Liver (tissue), 3 donors: ENCODE measurements around the gene ARL3.

Source experiments
- JUND ChIP-seq, 2 donors: IDR thresholded peaks; 2 replicates each; pipeline ENCODE4 v1.6.1; 2016; ENCODE audit warnings: antibody characterized with exemption in 2 of 2
- RAD21 ChIP-seq, 2 donors: IDR thresholded peaks; 2 replicates each; pipeline ENCODE4 v1.6.1; 2016; ENCODE audit warnings: antibody characterized with exemption in 2 of 2, mild to moderate bottlenecking in 2 of 2
- SP1 ChIP-seq: IDR thresholded peaks from 2 replicates; pipeline ENCODE4 v1.6.1; 2018; ENCODE audit warnings: antibody characterized with exemption, mild to moderate bottlenecking
- TAF1 ChIP-seq: conservative IDR thresholded peaks from 2 replicates; pipeline ENCODE4 v1.6.1; 2016; ENCODE audit warnings: antibody characterized with exemption, mild to moderate bottlenecking
- YY1 ChIP-seq: IDR thresholded peaks from 2 replicates; pipeline ENCODE4 v1.6.1; 2016; ENCODE audit warnings: antibody characterized with exemption, mild to moderate bottlenecking
- TF ChIP-seq, protein P1 (sequence below): fragments of 150-350 bp; IDR thresholded peaks from 2 replicates; pipeline ENCODE4 v1.5.1; 2017; ENCODE audit warnings: improper control_type of control experiment, low read depth, low read length; ENCODE audit not compliant: missing input control
- TF ChIP-seq, protein P2 (sequence below): IDR thresholded peaks from 2 replicates; pipeline ENCODE4 v1.6.1; 2016; ENCODE audit warnings: antibody characterized with exemption, mild to moderate bottlenecking
- TF ChIP-seq, protein P3 (sequence below): IDR thresholded peaks from 2 replicates; pipeline ENCODE4 v1.6.1; 2016; ENCODE audit warnings: antibody characterized with exemption
- TF ChIP-seq, protein P4 (sequence below): IDR thresholded peaks from 2 replicates; pipeline ENCODE4 v1.6.1; 2016; ENCODE audit warnings: antibody characterized with exemption
- donor health status: healthy.
- donor health status: healthy.

DNA sequence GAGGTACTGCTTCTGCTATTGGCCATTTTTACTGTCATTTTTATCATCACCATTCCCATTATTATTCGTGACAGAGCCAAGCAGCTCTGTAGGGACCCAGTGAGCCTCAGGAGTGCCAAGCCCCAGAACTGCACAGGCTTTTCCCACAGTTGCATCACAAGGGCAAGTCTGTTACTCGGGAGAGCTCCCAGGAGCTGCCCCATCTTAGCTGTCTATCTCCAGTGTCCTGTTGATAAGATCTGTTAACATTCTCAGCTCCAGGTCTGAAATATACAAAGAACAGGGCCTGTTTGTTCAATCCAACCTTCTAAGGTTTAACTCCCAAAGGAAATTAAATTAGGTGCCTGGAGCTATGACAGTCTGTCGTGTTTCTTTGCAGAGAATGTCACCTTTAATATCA lies 90.1 kb downstream of the ARL3 start:
- TF ChIP-seq, protein P1, sequence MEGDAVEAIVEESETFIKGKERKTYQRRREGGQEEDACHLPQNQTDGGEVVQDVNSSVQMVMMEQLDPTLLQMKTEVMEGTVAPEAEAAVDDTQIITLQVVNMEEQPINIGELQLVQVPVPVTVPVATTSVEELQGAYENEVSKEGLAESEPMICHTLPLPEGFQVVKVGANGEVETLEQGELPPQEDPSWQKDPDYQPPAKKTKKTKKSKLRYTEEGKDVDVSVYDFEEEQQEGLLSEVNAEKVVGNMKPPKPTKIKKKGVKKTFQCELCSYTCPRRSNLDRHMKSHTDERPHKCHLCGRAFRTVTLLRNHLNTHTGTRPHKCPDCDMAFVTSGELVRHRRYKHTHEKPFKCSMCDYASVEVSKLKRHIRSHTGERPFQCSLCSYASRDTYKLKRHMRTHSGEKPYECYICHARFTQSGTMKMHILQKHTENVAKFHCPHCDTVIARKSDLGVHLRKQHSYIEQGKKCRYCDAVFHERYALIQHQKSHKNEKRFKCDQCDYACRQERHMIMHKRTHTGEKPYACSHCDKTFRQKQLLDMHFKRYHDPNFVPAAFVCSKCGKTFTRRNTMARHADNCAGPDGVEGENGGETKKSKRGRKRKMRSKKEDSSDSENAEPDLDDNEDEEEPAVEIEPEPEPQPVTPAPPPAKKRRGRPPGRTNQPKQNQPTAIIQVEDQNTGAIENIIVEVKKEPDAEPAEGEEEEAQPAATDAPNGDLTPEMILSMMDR = no peak
- TF ChIP-seq RAD21 (IDR thresholded peaks at IDR 0.05) = no peak
- TF ChIP-seq TAF1 = no peak
- TF ChIP-seq, protein P2, sequence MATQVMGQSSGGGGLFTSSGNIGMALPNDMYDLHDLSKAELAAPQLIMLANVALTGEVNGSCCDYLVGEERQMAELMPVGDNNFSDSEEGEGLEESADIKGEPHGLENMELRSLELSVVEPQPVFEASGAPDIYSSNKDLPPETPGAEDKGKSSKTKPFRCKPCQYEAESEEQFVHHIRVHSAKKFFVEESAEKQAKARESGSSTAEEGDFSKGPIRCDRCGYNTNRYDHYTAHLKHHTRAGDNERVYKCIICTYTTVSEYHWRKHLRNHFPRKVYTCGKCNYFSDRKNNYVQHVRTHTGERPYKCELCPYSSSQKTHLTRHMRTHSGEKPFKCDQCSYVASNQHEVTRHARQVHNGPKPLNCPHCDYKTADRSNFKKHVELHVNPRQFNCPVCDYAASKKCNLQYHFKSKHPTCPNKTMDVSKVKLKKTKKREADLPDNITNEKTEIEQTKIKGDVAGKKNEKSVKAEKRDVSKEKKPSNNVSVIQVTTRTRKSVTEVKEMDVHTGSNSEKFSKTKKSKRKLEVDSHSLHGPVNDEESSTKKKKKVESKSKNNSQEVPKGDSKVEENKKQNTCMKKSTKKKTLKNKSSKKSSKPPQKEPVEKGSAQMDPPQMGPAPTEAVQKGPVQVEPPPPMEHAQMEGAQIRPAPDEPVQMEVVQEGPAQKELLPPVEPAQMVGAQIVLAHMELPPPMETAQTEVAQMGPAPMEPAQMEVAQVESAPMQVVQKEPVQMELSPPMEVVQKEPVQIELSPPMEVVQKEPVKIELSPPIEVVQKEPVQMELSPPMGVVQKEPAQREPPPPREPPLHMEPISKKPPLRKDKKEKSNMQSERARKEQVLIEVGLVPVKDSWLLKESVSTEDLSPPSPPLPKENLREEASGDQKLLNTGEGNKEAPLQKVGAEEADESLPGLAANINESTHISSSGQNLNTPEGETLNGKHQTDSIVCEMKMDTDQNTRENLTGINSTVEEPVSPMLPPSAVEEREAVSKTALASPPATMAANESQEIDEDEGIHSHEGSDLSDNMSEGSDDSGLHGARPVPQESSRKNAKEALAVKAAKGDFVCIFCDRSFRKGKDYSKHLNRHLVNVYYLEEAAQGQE = no peak
- no peak for TF ChIP-seq SP1
- no peak for TF ChIP-seq JUND (IDR thresholded peaks at IDR 0.05)
- TF ChIP-seq, protein P3, sequence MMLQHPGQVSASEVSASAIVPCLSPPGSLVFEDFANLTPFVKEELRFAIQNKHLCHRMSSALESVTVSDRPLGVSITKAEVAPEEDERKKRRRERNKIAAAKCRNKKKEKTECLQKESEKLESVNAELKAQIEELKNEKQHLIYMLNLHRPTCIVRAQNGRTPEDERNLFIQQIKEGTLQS = no peak
- TF ChIP-seq, protein P4, sequence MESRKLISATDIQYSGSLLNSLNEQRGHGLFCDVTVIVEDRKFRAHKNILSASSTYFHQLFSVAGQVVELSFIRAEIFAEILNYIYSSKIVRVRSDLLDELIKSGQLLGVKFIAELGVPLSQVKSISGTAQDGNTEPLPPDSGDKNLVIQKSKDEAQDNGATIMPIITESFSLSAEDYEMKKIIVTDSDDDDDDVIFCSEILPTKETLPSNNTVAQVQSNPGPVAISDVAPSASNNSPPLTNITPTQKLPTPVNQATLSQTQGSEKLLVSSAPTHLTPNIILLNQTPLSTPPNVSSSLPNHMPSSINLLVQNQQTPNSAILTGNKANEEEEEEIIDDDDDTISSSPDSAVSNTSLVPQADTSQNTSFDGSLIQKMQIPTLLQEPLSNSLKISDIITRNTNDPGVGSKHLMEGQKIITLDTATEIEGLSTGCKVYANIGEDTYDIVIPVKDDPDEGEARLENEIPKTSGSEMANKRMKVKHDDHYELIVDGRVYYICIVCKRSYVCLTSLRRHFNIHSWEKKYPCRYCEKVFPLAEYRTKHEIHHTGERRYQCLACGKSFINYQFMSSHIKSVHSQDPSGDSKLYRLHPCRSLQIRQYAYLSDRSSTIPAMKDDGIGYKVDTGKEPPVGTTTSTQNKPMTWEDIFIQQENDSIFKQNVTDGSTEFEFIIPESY = no peak
- no peak for TF ChIP-seq YY1
